HG03097 (cell line): Measurements from ENCODE around the gene SPRED2.

Experiments used
- ATAC-seq: cut with Tn5 transposase; IDR thresholded peaks from one replicate; pipeline ENCODE4 v1.9.1; 2021; ENCODE audit not compliant: unreplicated experiment, low FRiP score

The SPRED2 gene

DNA sequence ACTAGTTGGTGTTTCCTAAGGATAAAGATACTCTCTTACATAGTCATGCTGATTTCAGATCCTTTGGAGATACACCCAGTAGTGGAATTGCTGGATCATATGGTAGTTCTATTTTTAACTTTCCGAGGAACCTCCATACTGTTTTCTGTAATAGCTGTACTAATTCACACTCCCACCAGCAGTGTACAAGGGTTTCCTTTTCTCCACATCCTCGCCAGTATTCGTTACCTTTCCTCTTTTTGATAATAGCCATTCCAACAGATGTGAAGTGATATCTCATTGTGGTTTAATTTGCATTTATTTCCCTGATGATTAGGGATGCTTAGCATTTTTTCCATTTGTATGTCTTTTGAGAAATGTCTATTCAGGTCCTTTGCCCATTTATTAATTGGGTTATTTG is 170.7 kb downstream of the SPRED2 start:
- no peak for ATAC-seq
